Measurements from ENCODE around the gene BMP8A.

- TF ChIP-seq CTCF (IDR thresholded peaks at IDR 0.05): peak in 1 of 4 experiments; percentile 17
- no peak for TF ChIP-seq POLR2A (IDR thresholded peaks at IDR 0.05)
Observed at GRCh38 chr1:39469150-39469549, 22.3 kb upstream of the BMP8A start.
